ENCODE data around the gene CDK8. TPM values are rescaled to one million over a fixed set of nuclear protein-coding genes. Genes with fewer than 3 reads are reported as not detected.

The CDK8 gene
- total RNA-seq, 2 donors from 2014 or later, result 29.4 to 33.1 TPM

GRCh38 chr13:26266311-26266710 lies 12.4 kb downstream of the CDK8 start:
- H3K4me1 Mint-ChIP-seq, result peaks cover 15% of the 10 kb centered on the region
- DNase-seq, result no peak
- H3K9ac ChIP-seq (ENCODE audit: extremely low read depth, low read length, poor library complexity, severe bottlenecking), result no peak overlapping the region
- no peak for TF ChIP-seq CTCF (conservative IDR thresholded peaks at IDR 0.05)
- no peak overlapping the region for H3K27ac ChIP-seq (ENCODE audit: low read depth, low read length)
- H3K9me3 Mint-ChIP-seq, result peaks cover 2% of the 10 kb centered on the region
- no peak overlapping the region for H3K4me3 Mint-ChIP-seq
- H3K27me3 Mint-ChIP-seq (ENCODE audit: insufficient read depth), result no peaks in the 10 kb centered on the region
- H3K27ac Mint-ChIP-seq, result no peak overlapping the region
- WGBS, 2 experiments (ENCODE audit: insufficient coverage in 1 of 2, insufficient read length in 1 of 2), result 90 to 97% methylated on average over 2 to 3 of the region's 3 CpGs
- no peak overlapping the region for H3K4me3 ChIP-seq (ENCODE audit: low read length)
- H3K27me3 ChIP-seq (ENCODE audit: control insufficient read depth, insufficient read depth, low read length, poor library complexity, severe bottlenecking), result no peaks in the 10 kb centered on the region
- no peaks in the 10 kb centered on the region for H3K9me3 ChIP-seq (ENCODE audit: control insufficient read depth, low read length)
- peaks cover 10% of the 10 kb centered on the region for H3K4me1 ChIP-seq (ENCODE audit: control insufficient read depth, insufficient read depth, low read length)
- H3K36me3 Mint-ChIP-seq (ENCODE audit: low read depth), result peaks cover 4% of the 10 kb centered on the region
- H3K36me3 ChIP-seq (ENCODE audit: control insufficient read depth, insufficient read depth, low read length), result no peaks in the 10 kb centered on the region

GRCh38 chr13:26270707-26271106 lies 16.8 kb downstream of the CDK8 start:
- no peak overlapping the region for H3K27ac ChIP-seq (ENCODE audit: low read depth, low read length)
- DNase-seq, result no peak
- no peaks in the 10 kb centered on the region for H3K36me3 Mint-ChIP-seq (ENCODE audit: low read depth)
- WGBS, 2 experiments (ENCODE audit: insufficient coverage in 1 of 2, insufficient read length in 1 of 2), result 99 to 100% methylated on average over 1 to 3 of the region's 3 CpGs
- H3K4me3 ChIP-seq (ENCODE audit: low read length), result no peak overlapping the region
- no peak for TF ChIP-seq CTCF (conservative IDR thresholded peaks at IDR 0.05)
- peaks cover 11% of the 10 kb centered on the region for H3K4me1 Mint-ChIP-seq
- no peak overlapping the region for H3K27ac Mint-ChIP-seq
- H3K27me3 Mint-ChIP-seq (ENCODE audit: insufficient read depth), result no peaks in the 10 kb centered on the region
- H3K9ac ChIP-seq (ENCODE audit: extremely low read depth, low read length, poor library complexity, severe bottlenecking), result no peak overlapping the region
- H3K4me1 ChIP-seq (ENCODE audit: control insufficient read depth, insufficient read depth, low read length), result peaks cover 10% of the 10 kb centered on the region
- no peaks in the 10 kb centered on the region for H3K9me3 Mint-ChIP-seq
- H3K36me3 ChIP-seq (ENCODE audit: control insufficient read depth, insufficient read depth, low read length), result no peaks in the 10 kb centered on the region
- no peak overlapping the region for H3K4me3 Mint-ChIP-seq
- H3K27me3 ChIP-seq (ENCODE audit: control insufficient read depth, insufficient read depth, low read length, poor library complexity, severe bottlenecking), result no peaks in the 10 kb centered on the region
- no peaks in the 10 kb centered on the region for H3K9me3 ChIP-seq (ENCODE audit: control insufficient read depth, low read length)

- H3K4me1 Mint-ChIP-seq, result peaks cover 10% of the 10 kb centered on the region
- H3K4me3 Mint-ChIP-seq, result no peak overlapping the region
- H3K9me3 Mint-ChIP-seq, result no peaks in the 10 kb centered on the region
- Histone ChIP-seq H3K4me1 (ENCODE audit: control insufficient read depth, insufficient read depth, low read length) (peaks cover 9% of the 10 kb centered on the region), H3K36me3 (ENCODE audit: control insufficient read depth, insufficient read depth, low read length) (no peaks in the 10 kb centered on the region), H3K27me3 (ENCODE audit: control insufficient read depth, insufficient read depth, low read length, poor library complexity, severe bottlenecking) (no peaks in the 10 kb centered on the region), H3K27ac (ENCODE audit: low read depth, low read length) (no peak overlapping the region), H3K4me3 (ENCODE audit: low read length) (no peak overlapping the region), H3K9ac (ENCODE audit: extremely low read depth, low read length, poor library complexity, severe bottlenecking) (no peak overlapping the region), H3K9me3 (ENCODE audit: control insufficient read depth, low read length) (no peaks in the 10 kb centered on the region)
- H3K36me3 Mint-ChIP-seq (ENCODE audit: low read depth), result no peaks in the 10 kb centered on the region
- no peak for TF ChIP-seq CTCF (conservative IDR thresholded peaks at IDR 0.05)
- no peak overlapping the region for H3K27ac Mint-ChIP-seq
- 89 to 91% methylated on average over 3 of the region's 3 CpGs for WGBS, 2 experiments (ENCODE audit: insufficient coverage in 1 of 2, insufficient read length in 1 of 2)
- no peaks in the 10 kb centered on the region for H3K27me3 Mint-ChIP-seq (ENCODE audit: insufficient read depth)
- DNase-seq, result no peak
These were observed 18.7 kb downstream of the CDK8 start for GRCh38 chr13:26272621-26273020.

All from endodermal cell (in vitro differentiated cells).